Suprapubic skin (tissue), 4 donors: ENCODE results near the gene PRRG1.

Source experiments
- CTCF ChIP-seq, 2 donors: fragments of 200-600 bp in 1 of 2; fragments of 450-650 bp in 1 of 2; sonication (generic) in 1 of 2; IDR thresholded peaks; one replicate each; pipeline ENCODE4 v1.5.1; 2016 to 2019; ENCODE audit warnings: antibody characterized with exemption in 2 of 2, mild to moderate bottlenecking in 1 of 2, moderate library complexity in 1 of 2
- EP300 ChIP-seq: sonication (generic); formaldehyde crosslinking; IDR thresholded peaks from one replicate; pipeline ENCODE4 v1.6.1; 2017; ENCODE audit warnings: antibody characterized with exemption
- POLR2AphosphoS5 ChIP-seq, 3 donors: sonication (generic); formaldehyde crosslinking; IDR thresholded peaks; one replicate each; pipeline ENCODE4 v1.6.1; 2017; ENCODE audit warnings: antibody characterized with exemption in 3 of 3

GRCh38 chrX:37504991-37505390 lies 155.8 kb downstream of the PRRG1 start:
- no peak for TF ChIP-seq EP300
- no peak for TF ChIP-seq POLR2AphosphoS5 (IDR thresholded peaks at IDR 0.05)
- TF ChIP-seq CTCF (IDR thresholded peaks at IDR 0.05), result no peak
